ENCODE data around the gene SHMT2.

SHMT2 gene

GRCh38 chr12:57229046-57229633 is 371 bp upstream of the SHMT2 start:
- DNase-seq: no peak

- DNase-seq: no peak
Observed at GRCh38 chr12:57230381-57231155, 1.1 kb downstream of the SHMT2 start.

- DNase-seq: no peak
Observed at GRCh38 chr12:57231276-57232021, 1.9 kb downstream of the SHMT2 start.

GRCh38 chr12:57232156-57232756 is 2.7 kb downstream of the SHMT2 start:
- no peak for DNase-seq

- DNase-seq: no peak
Observed at GRCh38 chr12:57233357-57234232, 4.1 kb downstream of the SHMT2 start.

- no peak for DNase-seq
Observed at GRCh38 chr12:57234233-57234570, 4.7 kb downstream of the SHMT2 start.

GRCh38 chr12:57234571-57235016 is 5.1 kb downstream of the SHMT2 start:
- DNase-seq: no peak

- no peak for DNase-seq
Observed at GRCh38 chr12:57235017-57235727, 5.7 kb downstream of the SHMT2 start.

- no peak for DNase-seq
Observed at GRCh38 chr12:57235728-57236131, 6.2 kb downstream of the SHMT2 start.

- no peak for DNase-seq
Observed at GRCh38 chr12:57236201-57236924, 6.9 kb downstream of the SHMT2 start.

- no peak for DNase-seq
Observed at GRCh38 chr12:57236925-57237595, 7.5 kb downstream of the SHMT2 start.

- DNase-seq: no peak
Observed at GRCh38 chr12:57237596-57237931, 8.1 kb downstream of the SHMT2 start.

GRCh38 chr12:57237932-57238853 is 8.7 kb downstream of the SHMT2 start:
- DNase-seq: no peak

GRCh38 chr12:57238854-57239554 is 9.5 kb downstream of the SHMT2 start:
- DNase-seq: no peak

GRCh38 chr12:57239587-57240065 is 10.1 kb downstream of the SHMT2 start:
- DNase-seq: no peak

- DNase-seq: no peak
Observed at GRCh38 chr12:57240066-57240921, 10.8 kb downstream of the SHMT2 start.

- DNase-seq: no peak
Observed at GRCh38 chr12:57240926-57241401, 11.5 kb downstream of the SHMT2 start.
